GM12875 (cell line): ENCODE results near the gene CDC14A.

ENCODE experiments used
- H3K4me3 ChIP-seq: one replicate; pipeline ENCODE4 v1.5.1; 2011; ENCODE audit warnings: low read depth, low read length, control low read depth
- CTCF ChIP-seq: IDR thresholded peaks from 2 replicates; pipeline ENCODE4 v1.5.1; 2011; ENCODE audit warnings: low read depth, mild to moderate bottlenecking, control low read depth, inconsistent platforms, low read length, moderate library complexity, borderline replicate concordance; ENCODE audit not compliant: insufficient read depth

Gene CDC14A

DNA sequence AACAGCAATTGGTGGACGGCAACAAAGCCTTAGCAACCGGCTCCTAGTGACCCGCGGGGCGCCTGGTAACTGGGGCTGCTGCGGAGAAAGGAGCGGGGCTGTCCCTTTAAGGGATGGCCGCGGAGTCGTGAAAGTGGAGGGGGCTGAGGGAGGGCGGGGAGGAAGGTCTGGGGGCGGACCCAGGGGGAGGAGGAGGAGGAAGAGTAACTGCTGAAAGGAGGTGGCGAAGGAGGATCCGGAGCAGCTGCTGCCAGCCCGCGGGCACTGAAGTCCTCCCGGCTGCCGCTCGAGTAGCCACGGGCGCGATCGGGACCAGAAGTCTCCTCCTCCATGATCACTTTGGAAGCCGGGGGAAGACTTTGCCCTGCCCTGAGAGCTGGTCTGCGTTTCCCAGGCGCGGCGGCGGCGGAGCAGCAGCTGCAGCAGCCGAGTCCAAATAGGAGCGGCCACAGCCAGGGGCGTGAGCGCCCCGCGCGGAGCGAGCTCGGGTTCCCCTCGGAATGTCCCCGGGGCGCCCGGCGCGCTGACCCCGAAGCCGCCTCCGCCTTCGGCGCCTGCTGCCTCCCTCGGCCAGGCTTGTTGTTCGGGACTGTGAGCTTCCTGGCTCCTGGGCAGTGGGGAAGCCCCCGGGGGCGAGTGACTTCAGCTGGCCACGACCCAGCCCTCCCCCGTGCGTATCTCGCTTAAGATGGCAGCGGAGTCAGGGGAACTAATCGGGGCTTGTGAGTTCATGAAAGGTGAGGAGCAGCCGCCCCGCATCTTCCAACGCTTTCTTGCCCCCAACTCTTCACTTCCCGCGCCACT, at the start of gene CDC14A:
Gene CDC14A (plus strand): TSS at position 240 of the 804 bp plus-strand sequence. CDS start 449 bp downstream, at position 689.
- TF ChIP-seq CTCF, result no peak
- peak within 1 kb of the TSS; percentile 94 for H3K4me3 ChIP-seq

- no peak for TF ChIP-seq CTCF
- H3K4me3 ChIP-seq, result no peak overlapping the region
Observed at GRCh38 chr1:100302739-100303138, 49.6 kb upstream of the CDC14A start.

- TF ChIP-seq CTCF, result no peak
- no peak overlapping the region for H3K4me3 ChIP-seq
Observed at GRCh38 chr1:100304227-100304626, 48.1 kb upstream of the CDC14A start.

GRCh38 chr1:100304921-100305320, 47.4 kb upstream of the CDC14A start:
- no peak overlapping the region for H3K4me3 ChIP-seq
- no peak for TF ChIP-seq CTCF

DNA sequence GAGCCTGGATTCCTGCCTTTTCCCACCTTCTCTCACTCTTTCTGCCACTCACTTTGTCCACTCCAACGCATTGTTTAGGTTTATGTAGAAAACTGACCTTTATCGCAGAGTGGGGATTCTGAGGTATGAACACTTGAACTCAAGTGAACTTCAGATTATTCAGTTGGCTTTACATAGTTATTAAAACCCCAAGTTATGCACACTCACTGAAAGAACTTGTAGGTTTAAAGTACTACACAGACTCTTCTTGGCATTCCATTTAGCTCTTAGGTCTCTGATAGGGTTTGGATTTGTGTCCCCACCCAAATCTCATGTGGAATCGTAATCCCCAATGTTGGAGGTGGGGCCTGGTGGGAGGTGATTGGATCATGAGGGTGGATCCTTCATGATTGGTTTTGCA, 46.4 kb upstream of the CDC14A start:
- H3K4me3 ChIP-seq, result no peak overlapping the region

GRCh38 chr1:100306735-100307313, 45.5 kb upstream of the CDC14A start:
- H3K4me3 ChIP-seq, result no peak overlapping the region
- no peak for TF ChIP-seq CTCF

More for the DNA sequence above, 46.4 kb upstream of the CDC14A start:
- TF ChIP-seq CTCF, result no peak

GRCh38 chr1:100308777-100309176, 43.5 kb upstream of the CDC14A start:
- TF ChIP-seq CTCF, result no peak

More at GRCh38 chr1:100308777-100309176, 43.5 kb upstream of the CDC14A start:
- no peak overlapping the region for H3K4me3 ChIP-seq
